Measurements from ENCODE around the gene F12. TPM values are rescaled to one million over a fixed set of nuclear protein-coding genes. Genes with fewer than 3 reads are reported as not detected.

Gene F12
- total RNA-seq, 1 donor = not detected

- Histone ChIP-seq H3K9me3 (ENCODE audit: low read depth, low read length) (no peaks in the 10 kb centered on the region), H3K79me2 (ENCODE audit: insufficient read depth, low read length) (peaks cover 15% of the 10 kb centered on the region), H3K36me3 (ENCODE audit: insufficient read depth, low read length) (peaks cover 7% of the 10 kb centered on the region), H2AFZ (ENCODE audit: low read length) (no peak overlapping the region), H3K27me3 (ENCODE audit: insufficient read depth, low read length) (no peaks in the 10 kb centered on the region), H3K4me2 (ENCODE audit: insufficient read depth, low read length) (peak overlapping the region; percentile 97), H4K20me1 (ENCODE audit: insufficient read depth, low read length) (peaks cover 46% of the 10 kb centered on the region), H3K27ac (ENCODE audit: low read depth, low read length) (peak overlapping the region; percentile 25), H3K4me3 (ENCODE audit: insufficient read depth, low read length) (peak overlapping the region; percentile 82), H3K4me1 (ENCODE audit: insufficient read depth, low read length) (peaks cover 18% of the 10 kb centered on the region)
- peak; percentile 88 for DNase-seq (ENCODE audit: insufficient read length, low spot score, missing footprints)
- TF ChIP-seq, protein P1, sequence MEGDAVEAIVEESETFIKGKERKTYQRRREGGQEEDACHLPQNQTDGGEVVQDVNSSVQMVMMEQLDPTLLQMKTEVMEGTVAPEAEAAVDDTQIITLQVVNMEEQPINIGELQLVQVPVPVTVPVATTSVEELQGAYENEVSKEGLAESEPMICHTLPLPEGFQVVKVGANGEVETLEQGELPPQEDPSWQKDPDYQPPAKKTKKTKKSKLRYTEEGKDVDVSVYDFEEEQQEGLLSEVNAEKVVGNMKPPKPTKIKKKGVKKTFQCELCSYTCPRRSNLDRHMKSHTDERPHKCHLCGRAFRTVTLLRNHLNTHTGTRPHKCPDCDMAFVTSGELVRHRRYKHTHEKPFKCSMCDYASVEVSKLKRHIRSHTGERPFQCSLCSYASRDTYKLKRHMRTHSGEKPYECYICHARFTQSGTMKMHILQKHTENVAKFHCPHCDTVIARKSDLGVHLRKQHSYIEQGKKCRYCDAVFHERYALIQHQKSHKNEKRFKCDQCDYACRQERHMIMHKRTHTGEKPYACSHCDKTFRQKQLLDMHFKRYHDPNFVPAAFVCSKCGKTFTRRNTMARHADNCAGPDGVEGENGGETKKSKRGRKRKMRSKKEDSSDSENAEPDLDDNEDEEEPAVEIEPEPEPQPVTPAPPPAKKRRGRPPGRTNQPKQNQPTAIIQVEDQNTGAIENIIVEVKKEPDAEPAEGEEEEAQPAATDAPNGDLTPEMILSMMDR (IDR thresholded peaks at IDR 0.05; ENCODE audit: extremely low read depth, low read depth, low read length) = no peak
Observed at GRCh38 chr5:177448244-177448950, 39.0 kb upstream of the F12 start.

DNA sequence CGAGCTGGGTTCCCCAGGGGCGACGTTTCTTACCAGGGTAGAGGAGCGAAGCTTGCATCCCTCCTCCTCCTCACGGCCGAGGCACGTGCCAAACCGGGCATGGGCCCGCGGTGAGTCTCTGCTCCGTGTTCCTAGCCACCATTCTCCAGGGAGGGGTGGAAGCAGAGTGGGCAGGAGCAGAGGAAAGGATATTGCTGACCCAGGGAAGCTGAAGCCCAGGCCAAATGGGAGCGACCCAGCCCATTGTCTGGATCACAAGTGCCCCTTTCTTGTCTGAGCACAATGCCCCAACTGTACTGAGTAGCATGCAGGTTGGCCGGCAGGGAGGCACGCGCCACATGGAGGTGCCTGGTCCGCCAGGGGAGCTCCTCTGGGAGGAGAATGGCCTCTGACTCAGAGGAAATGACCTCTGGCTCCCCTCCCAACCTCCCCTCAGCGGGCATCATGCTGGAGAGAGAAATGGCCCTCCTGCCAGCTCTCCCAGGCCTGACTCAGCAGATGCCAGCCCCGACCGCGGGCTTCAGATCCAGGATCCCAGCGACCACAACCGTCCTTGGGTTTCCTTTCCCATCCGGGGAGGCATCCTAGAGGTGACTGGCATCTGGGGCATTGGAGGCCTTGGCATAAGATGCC is 38.4 kb upstream of the F12 start:
- H3K9me3 ChIP-seq (ENCODE audit: low read depth, low read length) = no peaks in the 10 kb centered on the region
- H3K79me2 ChIP-seq (ENCODE audit: insufficient read depth, low read length) = peaks cover 15% of the 10 kb centered on the region
- DNase-seq (ENCODE audit: insufficient read length, low spot score, missing footprints) = peak; percentile 99
- H4K20me1 ChIP-seq (ENCODE audit: insufficient read depth, low read length) = peaks cover 40% of the 10 kb centered on the region
- peak overlapping the region; percentile 82 for H3K4me3 ChIP-seq (ENCODE audit: insufficient read depth, low read length)
- no peaks in the 10 kb centered on the region for H3K27me3 ChIP-seq (ENCODE audit: insufficient read depth, low read length)
- H3K36me3 ChIP-seq (ENCODE audit: insufficient read depth, low read length) = peaks cover 7% of the 10 kb centered on the region
- H3K27ac ChIP-seq (ENCODE audit: low read depth, low read length) = peak overlapping the region; percentile 25
- H3K4me2 ChIP-seq (ENCODE audit: insufficient read depth, low read length) = peak overlapping the region; percentile 97
- no peak overlapping the region for H2AFZ ChIP-seq (ENCODE audit: low read length)
- TF ChIP-seq, protein P1 (IDR thresholded peaks at IDR 0.05; ENCODE audit: extremely low read depth, low read depth, low read length) = no peak
- H3K4me1 ChIP-seq (ENCODE audit: insufficient read depth, low read length) = peaks cover 18% of the 10 kb centered on the region

DNA sequence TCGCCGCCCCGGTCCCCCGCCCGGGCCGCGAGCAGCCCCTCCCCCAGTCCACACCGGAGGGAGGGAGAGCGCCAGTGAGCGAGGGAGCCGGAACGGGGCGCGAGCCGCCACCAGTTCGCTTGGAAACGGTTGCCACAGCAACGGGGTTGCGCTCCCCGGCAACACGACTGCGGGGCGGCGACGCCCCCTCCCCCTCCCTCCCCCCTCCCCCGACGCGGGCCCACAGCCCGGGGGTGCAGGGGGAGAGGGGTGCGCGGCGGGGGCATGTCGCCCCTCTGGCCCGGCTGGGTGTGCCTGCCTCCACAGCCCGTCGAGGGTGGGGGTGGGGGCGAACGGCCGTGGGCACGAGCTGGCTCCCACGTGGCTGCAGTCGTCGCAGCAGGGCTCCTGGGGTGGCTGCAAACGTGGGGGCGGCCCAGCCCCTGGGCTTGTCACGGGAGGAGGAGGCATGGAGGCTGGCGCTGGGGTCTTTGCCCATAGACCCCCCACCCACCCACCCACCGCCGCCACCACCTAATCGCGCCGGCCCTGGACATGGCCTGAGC is 37.8 kb upstream of the F12 start:
- peak overlapping the region; percentile 82 for H3K4me3 ChIP-seq (ENCODE audit: insufficient read depth, low read length)
- no peak overlapping the region for H2AFZ ChIP-seq (ENCODE audit: low read length)
- H3K9me3 ChIP-seq (ENCODE audit: low read depth, low read length) = no peaks in the 10 kb centered on the region
- no peaks in the 10 kb centered on the region for H3K27me3 ChIP-seq (ENCODE audit: insufficient read depth, low read length)
- peak; percentile 96 for DNase-seq (ENCODE audit: insufficient read length, low spot score, missing footprints)
- peak overlapping the region; percentile 97 for H3K4me2 ChIP-seq (ENCODE audit: insufficient read depth, low read length)
- H3K27ac ChIP-seq (ENCODE audit: low read depth, low read length) = peak overlapping the region; percentile 25
- H3K79me2 ChIP-seq (ENCODE audit: insufficient read depth, low read length) = peaks cover 15% of the 10 kb centered on the region
- TF ChIP-seq, protein P1 (IDR thresholded peaks at IDR 0.05; ENCODE audit: extremely low read depth, low read depth, low read length) = no peak
- peaks cover 34% of the 10 kb centered on the region for H4K20me1 ChIP-seq (ENCODE audit: insufficient read depth, low read length)
- peaks cover 18% of the 10 kb centered on the region for H3K4me1 ChIP-seq (ENCODE audit: insufficient read depth, low read length)
- H3K36me3 ChIP-seq (ENCODE audit: insufficient read depth, low read length) = peaks cover 5% of the 10 kb centered on the region

Measured in osteoblast (primary cell).